GM06990 (cell line): Measurements from ENCODE around the gene TRMT1L.
"Not testable (repeated sequence)": the region's sequence is repeated elsewhere in the genome, so short reads cannot be mapped to it uniquely, and the experiment has no call there.

Source experiments
- DNase-seq: peaks from one replicate; pipeline ENCODE4 v3.0.0-alpha.2; 2011; ENCODE audit not compliant: insufficient read length; ENCODE audit errors: extremely low read depth
- H3K27me3 ChIP-seq: replicated peaks from 2 replicates; pipeline ENCODE4 v1.6.0; 2011; ENCODE audit warnings: low read length; ENCODE audit not compliant: control insufficient read depth, insufficient read depth
- H3K36me3 ChIP-seq: 2 replicates; pipeline ENCODE4 v1.5.1; 2011; ENCODE audit warnings: low read length; ENCODE audit not compliant: control insufficient read depth, insufficient read depth
- H3K4me3 ChIP-seq: replicated peaks from 2 replicates; pipeline ENCODE4 v1.5.1; 2011; ENCODE audit warnings: low read depth, mild to moderate bottlenecking, control low read depth, low read length
- CTCF ChIP-seq: IDR thresholded peaks from 2 replicates; pipeline ENCODE4 v1.5.1; 2011; ENCODE audit warnings: low read length, control low read depth, mild to moderate bottlenecking, inconsistent platforms; ENCODE audit not compliant: insufficient read depth, poor library complexity, severe bottlenecking

The TRMT1L gene

GRCh38 chr1:185156854-185157598 lies at the start of gene TRMT1L, which contains the start of gene SWT1:
TRMT1L (minus strand) TSS chr1:185156953; CDS start chr1:185156712, 241 bp downstream.
SWT1 (plus strand) TSS chr1:185157167; CDS start chr1:185160842, 3,675 bp downstream.
- H3K4me3 ChIP-seq = peak within 1 kb of the TSS; percentile 92
- no peak for TF ChIP-seq CTCF
- peak; percentile 94 for DNase-seq
- no peaks in the 10 kb centered on the region for H3K27me3 ChIP-seq
- no peaks in the 10 kb centered on the region for H3K36me3 ChIP-seq

GRCh38 chr1:185200889-185201288 lies 44.1 kb upstream of the TRMT1L start:
- Histone ChIP-seq H3K27me3 (no peaks in the 10 kb centered on the region), H3K4me3 (no peak overlapping the region), H3K36me3 (no peaks in the 10 kb centered on the region)
- no peak for TF ChIP-seq CTCF
- DNase-seq = no peak

GRCh38 chr1:185198712-185199111 lies 42.0 kb upstream of the TRMT1L start:
- DNase-seq, H3K4me3 ChIP-seq, H3K27me3 ChIP-seq, H3K36me3 ChIP-seq: not testable (repeated sequence)

- DNase-seq = no peak
These were observed 37.0 kb upstream of the TRMT1L start for GRCh38 chr1:185193756-185194155.

GRCh38 chr1:185170291-185170848 lies 13.6 kb upstream of the TRMT1L start:
- Histone ChIP-seq H3K27me3 (no peaks in the 10 kb centered on the region), H3K4me3 (no peak overlapping the region), H3K36me3 (no peaks in the 10 kb centered on the region)
- peak; percentile 60 for DNase-seq
- peak; percentile 74 for TF ChIP-seq CTCF

More at GRCh38 chr1:185193756-185194155, 37.0 kb upstream of the TRMT1L start:
- no peaks in the 10 kb centered on the region for H3K36me3 ChIP-seq
- no peaks in the 10 kb centered on the region for H3K27me3 ChIP-seq
- H3K4me3 ChIP-seq = no peak overlapping the region
- TF ChIP-seq CTCF = no peak

- H3K27me3 ChIP-seq = no peaks in the 10 kb centered on the region
- no peak overlapping the region for H3K4me3 ChIP-seq
- H3K36me3 ChIP-seq = no peaks in the 10 kb centered on the region
- TF ChIP-seq CTCF = no peak
- DNase-seq = no peak
These were observed 9.4 kb upstream of the TRMT1L start for GRCh38 chr1:185166106-185166505.
